ENCODE data around the gene CYLC1.

GRCh38 chrX:83845397-83845796, 15.5 kb upstream of the CYLC1 start:
- TF ChIP-seq CTCF (IDR thresholded peaks at IDR 0.05; ENCODE audit: low read depth, low read length, poor library complexity, severe bottlenecking): peak; percentile 61
- no peak for TF ChIP-seq EZH2phosphoT487 (IDR thresholded peaks at IDR 0.05; ENCODE audit: borderline replicate concordance, low read length)
